Spleen (tissue), 11 donors: Measurements from ENCODE around the gene HOXC10. TPM values are rescaled to one million over a fixed set of nuclear protein-coding genes. Genes with fewer than 3 reads are reported as not detected.
A peak's percentile ranks its signal among the peaks of the same experiment; 100 is the strongest.

Experiments used
- DNase-seq: peaks from one replicate; pipeline ENCODE4 v3.0.0-alpha.2; 2020
- H3K27ac ChIP-seq, 8 donors: fragments of 200-600 bp; sonication (generic) in 7 of 8; 1 replicate in 4 of 8; 2 replicates in 4 of 8; pipeline versions ENCODE4 v1.5.0 to v1.8.0; 2016 to 2021; ENCODE audit warnings: inconsistent platforms in 4 of 8, mild to moderate bottlenecking in 4 of 8, moderate library complexity in 1 of 8
- H3K27me3 ChIP-seq, 7 donors: fragments of 200-600 bp; sonication (generic) in 6 of 7; replicated peaks in 1 of 7; 1 replicate in 4 of 7; 2 replicates in 3 of 7; pipeline versions ENCODE4 v1.5.0 to v1.8.0; 2016 to 2021; ENCODE audit warnings: inconsistent platforms in 3 of 7, mild to moderate bottlenecking in 1 of 7
- H3K36me3 ChIP-seq, 6 donors: fragments of 200-600 bp; sonication (generic) in 5 of 6; 1 replicate in 4 of 6; 2 replicates in 2 of 6; pipeline versions ENCODE4 v1.5.0 to v1.8.0; 2016 to 2021; ENCODE audit warnings: inconsistent platforms in 2 of 6
- H3K4me1 ChIP-seq, 6 donors: fragments of 200-600 bp; sonication (generic) in 5 of 6; 1 replicate in 3 of 6; 2 replicates in 3 of 6; pipeline versions ENCODE4 v1.5.0 to v1.8.0; 2016 to 2021; ENCODE audit warnings: inconsistent platforms in 3 of 6
- H3K4me3 ChIP-seq, 8 donors: fragments of 200-600 bp; sonication (generic) in 7 of 8; 1 replicate in 4 of 8; 2 replicates in 4 of 8; pipeline versions ENCODE4 v1.5.0 to v1.8.0; 2016 to 2021; ENCODE audit warnings: inconsistent platforms in 4 of 8, mild to moderate bottlenecking in 4 of 8, moderate library complexity in 2 of 8
- H3K9me3 ChIP-seq, 8 donors: fragments of 200-600 bp; sonication (generic) in 7 of 8; 1 replicate in 4 of 8; 2 replicates in 4 of 8; pipeline versions ENCODE4 v1.5.0 to v1.8.0; 2016 to 2021; ENCODE audit warnings: inconsistent platforms in 4 of 8
- POLR2A ChIP-seq, 3 donors: fragments of 450-650 bp; IDR thresholded peaks; one replicate each; pipeline ENCODE4 v1.5.1; 2017; ENCODE audit warnings: antibody characterized with exemption in 3 of 3, mild to moderate bottlenecking in 1 of 3
- POLR2AphosphoS5 ChIP-seq, 3 donors: sonication (generic); formaldehyde crosslinking; IDR thresholded peaks; one replicate each; pipeline ENCODE4 v1.5.1; 2017; ENCODE audit warnings: antibody characterized with exemption in 3 of 3
- WGBS, 5 donors: extraction: QIAGEN DNeasy Blood & Tissue Kit in 3 of 5; methylation state at CpG; one replicate each; pipeline versions ENCODE4 v1.1.5 to v1.1.7; 2013 to 2018; 5-methylcytosine and 5-hydroxymethylcytosine counted together
- intact Hi-C: fragments of 100-400 bp; cut with DNase I; formaldehyde crosslinking; loops from one replicate; pipeline ENCODE4 v1.15.0; 2023; ENCODE audit warnings: low total_unique reads
- polyA plus RNA-seq, 3 donors: library from polyadenylated mRNA; stranded (reverse); fragments of 200-250 nt; gene quantifications; one replicate each; pipeline ENCODE4 v1.2.1, GENCODE V29; 2013
- total RNA-seq, 7 donors: library from RNA; depleted of rRNA in 3 of 7; stranded (reverse); fragments of >200 nt in 3 of 7; fragmentation: NEBNext Ultra II Directional in 4 of 7; extraction: Animal tissue kit (Norgen Biotek cat#: 25700) in 4 of 7; gene quantifications; one replicate each; pipeline versions ENCODE4 v1.1.0 to v1.2.1, GENCODE V29; 2016 to 2021
- TF ChIP-seq, protein P1 (sequence below), 11 experiments: fragments of 200-600 bp in 7 of 11; fragments of 450-650 bp in 4 of 11; sonication (generic) in 4 of 11; IDR thresholded peaks in 8 of 11; conservative IDR thresholded peaks in 3 of 11; 1 replicate in 7 of 11; 2 replicates in 4 of 11; pipeline versions ENCODE4 v1.4.0 to v1.8.0; 2016 to 2021; ENCODE audit warnings: antibody characterized with exemption in 11 of 11, inconsistent platforms in 4 of 11, mild to moderate bottlenecking in 1 of 11
- donor health status: healthy with polysubstance abuse.
- donor health status: DM: no; HTN: no; CAD: no; lungs with moderate emphysema.
- donor health status: DM: no; HTN: no; CAD: no.
- donor health status: Bipolar disorder and iron deficiency.
- donor health status: healthy.
- donor health status: DM: no; HTN: no; CAD: no.
- donor health status: DM: yes; HTN: yes; CAD: no.

HOXC10 gene
- total and polyA plus RNA-seq, 10 donors = not detected

DNA sequence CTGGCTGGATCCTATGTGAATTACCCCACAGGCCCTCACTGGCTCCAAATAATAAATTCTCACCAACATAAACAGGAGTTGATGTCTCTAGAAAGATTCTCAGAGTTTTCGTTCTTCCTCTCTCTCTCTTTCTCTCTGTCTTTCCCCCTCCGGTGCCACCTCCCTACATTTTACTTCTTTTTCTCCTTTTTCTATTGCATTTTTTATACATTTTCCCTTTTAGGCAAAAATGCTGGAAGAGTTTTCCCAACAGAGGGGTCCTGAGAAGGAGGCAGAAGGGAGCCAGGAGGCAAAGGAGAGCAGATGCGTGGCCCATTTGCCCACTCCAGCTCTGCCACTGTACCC, 42.5 kb downstream of the HOXC10 start:
- Histone ChIP-seq H3K4me3 (no peak overlapping the region), H3K4me1 (peaks cover 0 to 41% (median 10%) of the 10 kb centered on the region in 6 donors), H3K27ac (no peak overlapping the region), H3K36me3 (no peaks in the 10 kb centered on the region), H3K27me3 (peaks cover 18 to 100% (median 91%) of the 10 kb centered on the region in 7 donors), H3K9me3 (peaks cover 0 to 2% (median 0%) of the 10 kb centered on the region in 8 donors)
- no peak for TF ChIP-seq POLR2A (IDR thresholded peaks at IDR 0.05)
- TF ChIP-seq POLR2AphosphoS5 (IDR thresholded peaks at IDR 0.05) = no peak
- TF ChIP-seq, protein P1, sequence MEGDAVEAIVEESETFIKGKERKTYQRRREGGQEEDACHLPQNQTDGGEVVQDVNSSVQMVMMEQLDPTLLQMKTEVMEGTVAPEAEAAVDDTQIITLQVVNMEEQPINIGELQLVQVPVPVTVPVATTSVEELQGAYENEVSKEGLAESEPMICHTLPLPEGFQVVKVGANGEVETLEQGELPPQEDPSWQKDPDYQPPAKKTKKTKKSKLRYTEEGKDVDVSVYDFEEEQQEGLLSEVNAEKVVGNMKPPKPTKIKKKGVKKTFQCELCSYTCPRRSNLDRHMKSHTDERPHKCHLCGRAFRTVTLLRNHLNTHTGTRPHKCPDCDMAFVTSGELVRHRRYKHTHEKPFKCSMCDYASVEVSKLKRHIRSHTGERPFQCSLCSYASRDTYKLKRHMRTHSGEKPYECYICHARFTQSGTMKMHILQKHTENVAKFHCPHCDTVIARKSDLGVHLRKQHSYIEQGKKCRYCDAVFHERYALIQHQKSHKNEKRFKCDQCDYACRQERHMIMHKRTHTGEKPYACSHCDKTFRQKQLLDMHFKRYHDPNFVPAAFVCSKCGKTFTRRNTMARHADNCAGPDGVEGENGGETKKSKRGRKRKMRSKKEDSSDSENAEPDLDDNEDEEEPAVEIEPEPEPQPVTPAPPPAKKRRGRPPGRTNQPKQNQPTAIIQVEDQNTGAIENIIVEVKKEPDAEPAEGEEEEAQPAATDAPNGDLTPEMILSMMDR (IDR thresholded peaks at IDR 0.05 in 8 of 11, conservative IDR thresholded peaks at IDR 0.05 in 3 of 11) = no peak
- DNase-seq = no peak
- intact Hi-C loops = no loop called here
- 42 to 54% (median 45%) methylated on average over 3 of the region's 3 CpGs for WGBS, 5 donors

DNA sequence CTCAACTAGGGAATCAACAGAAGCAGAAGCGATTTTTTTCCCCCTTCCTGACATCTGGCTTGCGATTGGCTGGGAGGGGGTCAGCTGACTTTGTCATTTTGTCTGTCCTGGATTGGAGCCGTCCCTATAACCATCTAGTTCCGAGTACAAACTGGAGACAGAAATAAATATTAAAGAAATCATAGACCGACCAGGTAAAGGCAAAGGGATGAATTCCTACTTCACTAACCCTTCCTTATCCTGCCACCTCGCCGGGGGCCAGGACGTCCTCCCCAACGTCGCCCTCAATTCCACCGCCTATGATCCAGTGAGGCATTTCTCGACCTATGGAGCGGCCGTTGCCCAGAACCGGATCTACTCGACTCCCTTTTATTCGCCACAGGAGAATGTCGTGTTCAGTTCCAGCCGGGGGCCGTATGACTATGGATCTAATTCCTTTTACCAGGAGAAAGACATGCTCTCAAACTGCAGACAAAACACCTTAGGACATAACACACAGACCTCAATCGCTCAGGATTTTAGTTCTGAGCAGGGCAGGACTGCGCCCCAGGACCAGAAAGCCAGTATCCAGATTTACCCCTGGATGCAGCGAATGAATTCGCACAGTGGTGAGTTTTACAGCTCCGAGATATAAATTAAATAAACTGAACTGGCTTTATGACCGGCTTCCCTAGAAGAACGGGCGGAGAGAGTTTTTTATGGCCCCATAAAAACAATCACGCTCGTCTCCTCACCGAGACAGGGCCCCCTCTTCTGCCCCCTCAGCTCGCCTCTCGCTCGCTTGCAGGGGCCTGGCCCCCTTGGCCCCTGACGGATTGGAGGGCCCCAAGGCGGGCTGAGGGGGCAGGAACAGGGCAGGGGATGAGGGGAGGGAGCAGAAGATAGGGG, 43.6 kb downstream of the HOXC10 start, which contains the start of gene HOXC6:
Gene HOXC6 (plus strand): TSS at position 127 of the 888 bp plus-strand sequence. CDS start 82 bp downstream, at position 209.
- DNase-seq = peak; percentile 29
- peaks cover 0 to 53% (median 22%) of the 10 kb centered on the region in 6 donors for H3K4me1 ChIP-seq
- H3K36me3 ChIP-seq = no peaks in the 10 kb centered on the region
- H3K27me3 ChIP-seq = peaks cover 17 to 100% (median 94%) of the 10 kb centered on the region in 7 donors
- H3K27ac ChIP-seq = no peak within 1 kb of the TSS
- peak within 1 kb of the TSS in 2 of 8 donors; percentile 8 to 26 for H3K4me3 ChIP-seq
- intact Hi-C loops = no loop called here
- peaks cover 0 to 11% (median 5%) of the 10 kb centered on the region in 8 donors for H3K9me3 ChIP-seq
- 6 to 8% (median 6%) methylated on average over 36 of the region's 36 CpGs for WGBS, 5 donors
- no peak for TF ChIP-seq POLR2AphosphoS5 (IDR thresholded peaks at IDR 0.05)
- TF ChIP-seq POLR2A (IDR thresholded peaks at IDR 0.05) = no peak
- TF ChIP-seq, protein P1 (IDR thresholded peaks at IDR 0.05 in 8 of 11, conservative IDR thresholded peaks at IDR 0.05 in 3 of 11) = no peak

DNA sequence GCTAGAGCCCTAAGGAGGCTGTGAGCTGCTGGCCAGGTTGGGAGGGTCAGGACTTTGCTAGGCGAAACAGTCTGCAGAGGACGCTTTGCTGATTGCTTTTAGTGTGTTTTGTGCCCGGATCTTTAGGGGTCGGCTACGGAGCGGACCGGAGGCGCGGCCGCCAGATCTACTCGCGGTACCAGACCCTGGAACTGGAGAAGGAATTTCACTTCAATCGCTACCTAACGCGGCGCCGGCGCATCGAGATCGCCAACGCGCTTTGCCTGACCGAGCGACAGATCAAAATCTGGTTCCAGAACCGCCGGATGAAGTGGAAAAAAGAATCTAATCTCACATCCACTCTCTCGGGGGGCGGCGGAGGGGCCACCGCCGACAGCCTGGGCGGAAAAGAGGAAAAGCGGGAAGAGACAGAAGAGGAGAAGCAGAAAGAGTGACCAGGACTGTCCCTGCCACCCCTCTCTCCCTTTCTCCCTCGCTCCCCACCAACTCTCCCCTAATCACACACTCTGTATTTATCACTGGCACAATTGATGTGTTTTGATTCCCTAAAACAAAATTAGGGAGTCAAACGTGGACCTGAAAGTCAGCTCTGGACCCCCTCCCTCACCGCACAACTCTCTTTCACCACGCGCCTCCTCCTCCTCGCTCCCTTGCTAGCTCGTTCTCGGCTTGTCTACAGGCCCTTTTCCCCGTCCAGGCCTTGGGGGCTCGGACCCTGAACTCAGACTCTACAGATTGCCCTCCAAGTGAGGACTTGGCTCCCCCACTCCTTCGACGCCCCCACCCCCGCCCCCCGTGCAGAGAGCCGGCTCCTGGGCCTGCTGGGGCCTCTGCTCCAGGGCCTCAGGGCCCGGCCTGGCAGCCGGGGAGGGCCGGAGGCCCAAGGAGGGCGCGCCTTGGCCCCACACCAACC, 44.8 kb downstream of the HOXC10 start:
- Histone ChIP-seq H3K9me3 (peaks cover 0 to 11% (median 5%) of the 10 kb centered on the region in 8 donors), H3K4me3 (peak overlapping the region in 1 of 8 donors; percentile 27), H3K27ac (no peak overlapping the region), H3K4me1 (peaks cover 5 to 65% (median 34%) of the 10 kb centered on the region in 6 donors), H3K27me3 (peaks cover 17 to 100% (median 97%) of the 10 kb centered on the region in 7 donors), H3K36me3 (no peaks in the 10 kb centered on the region)
- intact Hi-C loops = loop anchor here (5.0 kb wide), 1 partner anchor 163 kb away; no protein-coding TSS in a partner anchor
- peak; percentile 56 for DNase-seq
- TF ChIP-seq, protein P1 (IDR thresholded peaks at IDR 0.05 in 8 of 11, conservative IDR thresholded peaks at IDR 0.05 in 3 of 11) = no peak
- TF ChIP-seq POLR2AphosphoS5 (IDR thresholded peaks at IDR 0.05) = no peak
- TF ChIP-seq POLR2A (IDR thresholded peaks at IDR 0.05) = no peak
- WGBS, 5 donors = 17 to 27% (median 23%) methylated on average over 47 to 53 of the region's 53 CpGs
